Fibroblast of lung (primary cell): ENCODE data around the gene HAPLN3. TPM values are rescaled to one million over a fixed set of nuclear protein-coding genes. Genes with fewer than 3 reads are reported as not detected.

Source experiments
- DNase-seq, 2 donors: peaks; one replicate each; pipeline versions ENCODE4 v3.0.0 to v3.0.0-alpha.2; 2010; ENCODE audit warnings: low read depth in 2 of 2
- H2AFZ ChIP-seq: 2 replicates; pipeline ENCODE4 v1.5.1; 2012; ENCODE audit warnings: low read length, control low read depth, inconsistent platforms
- H3K27ac ChIP-seq: 2 replicates; pipeline ENCODE4 v1.5.1; 2011; ENCODE audit warnings: low read length, control low read depth; ENCODE audit not compliant: insufficient read depth
- H3K27me3 ChIP-seq: 2 replicates; pipeline ENCODE4 v1.5.1; 2011; ENCODE audit warnings: mild to moderate bottlenecking, low read length; ENCODE audit not compliant: control insufficient read depth, insufficient read depth
- H3K36me3 ChIP-seq: 2 replicates; pipeline ENCODE4 v1.5.1; 2011; ENCODE audit warnings: low read length; ENCODE audit not compliant: control insufficient read depth, insufficient read depth
- H3K4me1 ChIP-seq: 2 replicates; pipeline ENCODE4 v1.5.1; 2011; ENCODE audit warnings: low read length; ENCODE audit not compliant: control insufficient read depth, insufficient read depth; ENCODE audit errors: extremely low read depth
- H3K4me2 ChIP-seq: 2 replicates; pipeline ENCODE4 v1.5.1; 2011; ENCODE audit warnings: low read length, control low read depth; ENCODE audit not compliant: insufficient read depth; ENCODE audit errors: extremely low read depth
- H3K4me3 ChIP-seq, 4 experiments: fragments of 200-600 bp in 1 of 4; sonication (generic) in 1 of 4; replicated peaks in 1 of 4; 2 replicates each; pipeline ENCODE4 v1.5.1; 2011 to 2016; ENCODE audit warnings: low read length in 4 of 4, low read depth in 3 of 4, mild to moderate bottlenecking in 3 of 4, control low read depth in 2 of 4, inconsistent platforms in 1 of 4, mixed read lengths in 1 of 4; ENCODE audit not compliant: insufficient read depth in 1 of 4; ENCODE audit errors: control extremely low read depth in 1 of 4
- H3K79me2 ChIP-seq: 2 replicates; pipeline ENCODE4 v1.5.1; 2012; ENCODE audit warnings: mild to moderate bottlenecking, low read length, inconsistent platforms; ENCODE audit not compliant: control insufficient read depth, insufficient read depth
- H3K9ac ChIP-seq: 2 replicates; pipeline ENCODE4 v1.5.1; 2011; ENCODE audit warnings: mild to moderate bottlenecking, low read length, control low read depth; ENCODE audit not compliant: insufficient read depth
- H3K9me3 ChIP-seq: 2 replicates; pipeline ENCODE4 v1.5.1; 2012; ENCODE audit warnings: low read depth, low read length; ENCODE audit not compliant: control insufficient read depth, insufficient read depth
- H4K20me1 ChIP-seq: 2 replicates; pipeline ENCODE4 v1.5.1; 2011; ENCODE audit warnings: low read length; ENCODE audit not compliant: control insufficient read depth, insufficient read depth; ENCODE audit errors: extremely low read depth
- EZH2 ChIP-seq: IDR thresholded peaks from 2 replicates; pipeline ENCODE4 v1.5.1; 2012; ENCODE audit warnings: low read length, control low read depth, mild to moderate bottlenecking; ENCODE audit errors: missing control alignments
- polyA plus RNA-seq, 2 donors: library from polyadenylated mRNA; depleted of rRNA in 1 of 2; stranded (reverse) in 1 of 2; unstranded in 1 of 2; fragments of >200 nt; gene quantifications; 2 replicates each; pipeline ENCODE4 v1.2.1, GENCODE V29; 2011 to 2012; ENCODE audit warnings: missing spikeins in 1 of 2
- total RNA-seq: library from RNA; depleted of rRNA; stranded (reverse); fragments of >200 nt; gene quantifications from 2 replicates; pipeline ENCODE4 v1.2.1, GENCODE V29; 2014
- TF ChIP-seq, protein P1 (sequence below), 2 donors: IDR thresholded peaks in 1 of 2; conservative IDR thresholded peaks in 1 of 2; 1 replicate in 1 of 2; 2 replicates in 1 of 2; pipeline ENCODE4 v1.5.1; 2011 to 2012; ENCODE audit warnings: low read length in 2 of 2, control low read depth in 1 of 2, inconsistent platforms in 1 of 2, low read depth in 1 of 2, mild to moderate bottlenecking in 1 of 2

HAPLN3 gene
- total and polyA plus RNA-seq, 2 donors (not counting 1 experiment from before 2014, with no cell fraction given): 3.1 to 4.3 TPM

DNA sequence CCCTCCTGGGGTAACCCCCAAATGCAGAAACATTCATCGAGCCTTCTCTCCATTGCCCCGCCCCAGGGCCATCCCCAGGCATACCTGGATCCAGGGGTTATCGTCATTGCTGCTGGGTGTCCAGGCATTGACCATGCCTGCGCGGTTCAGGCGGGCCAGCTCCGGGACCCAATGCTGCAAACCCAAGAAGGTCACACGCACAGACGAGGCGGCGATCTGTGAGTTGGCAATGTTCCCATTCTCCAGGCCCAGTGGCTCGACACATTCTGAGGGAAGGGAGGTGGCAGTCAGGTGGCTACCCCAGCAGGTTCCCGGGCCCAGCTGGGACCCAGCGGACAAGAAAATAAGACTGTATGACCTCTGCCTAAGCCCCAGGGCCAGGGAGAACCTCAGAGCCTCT, 11.8 kb upstream of the HAPLN3 start:
- H3K4me1 ChIP-seq: peaks cover 7% of the 10 kb centered on the region
- no peak overlapping the region for H2AFZ ChIP-seq
- H3K79me2 ChIP-seq: peaks cover 5% of the 10 kb centered on the region
- H3K4me2 ChIP-seq: no peak overlapping the region
- H3K27ac ChIP-seq: no peak overlapping the region
- H3K4me3 ChIP-seq: no peak overlapping the region
- H3K9ac ChIP-seq: no peak overlapping the region
- no peak for DNase-seq
- H4K20me1 ChIP-seq: no peaks in the 10 kb centered on the region
- H3K9me3 ChIP-seq: no peaks in the 10 kb centered on the region
- peaks cover 9% of the 10 kb centered on the region for H3K36me3 ChIP-seq
- no peaks in the 10 kb centered on the region for H3K27me3 ChIP-seq
- TF ChIP-seq, protein P1, sequence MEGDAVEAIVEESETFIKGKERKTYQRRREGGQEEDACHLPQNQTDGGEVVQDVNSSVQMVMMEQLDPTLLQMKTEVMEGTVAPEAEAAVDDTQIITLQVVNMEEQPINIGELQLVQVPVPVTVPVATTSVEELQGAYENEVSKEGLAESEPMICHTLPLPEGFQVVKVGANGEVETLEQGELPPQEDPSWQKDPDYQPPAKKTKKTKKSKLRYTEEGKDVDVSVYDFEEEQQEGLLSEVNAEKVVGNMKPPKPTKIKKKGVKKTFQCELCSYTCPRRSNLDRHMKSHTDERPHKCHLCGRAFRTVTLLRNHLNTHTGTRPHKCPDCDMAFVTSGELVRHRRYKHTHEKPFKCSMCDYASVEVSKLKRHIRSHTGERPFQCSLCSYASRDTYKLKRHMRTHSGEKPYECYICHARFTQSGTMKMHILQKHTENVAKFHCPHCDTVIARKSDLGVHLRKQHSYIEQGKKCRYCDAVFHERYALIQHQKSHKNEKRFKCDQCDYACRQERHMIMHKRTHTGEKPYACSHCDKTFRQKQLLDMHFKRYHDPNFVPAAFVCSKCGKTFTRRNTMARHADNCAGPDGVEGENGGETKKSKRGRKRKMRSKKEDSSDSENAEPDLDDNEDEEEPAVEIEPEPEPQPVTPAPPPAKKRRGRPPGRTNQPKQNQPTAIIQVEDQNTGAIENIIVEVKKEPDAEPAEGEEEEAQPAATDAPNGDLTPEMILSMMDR (conservative IDR thresholded peaks at IDR 0.05 in 1 of 2, IDR thresholded peaks at IDR 0.05 in 1 of 2; ENCODE audit: low read depth in 1 of 2, low read length in 2 of 2): no peak
- no peak for TF ChIP-seq EZH2

DNA sequence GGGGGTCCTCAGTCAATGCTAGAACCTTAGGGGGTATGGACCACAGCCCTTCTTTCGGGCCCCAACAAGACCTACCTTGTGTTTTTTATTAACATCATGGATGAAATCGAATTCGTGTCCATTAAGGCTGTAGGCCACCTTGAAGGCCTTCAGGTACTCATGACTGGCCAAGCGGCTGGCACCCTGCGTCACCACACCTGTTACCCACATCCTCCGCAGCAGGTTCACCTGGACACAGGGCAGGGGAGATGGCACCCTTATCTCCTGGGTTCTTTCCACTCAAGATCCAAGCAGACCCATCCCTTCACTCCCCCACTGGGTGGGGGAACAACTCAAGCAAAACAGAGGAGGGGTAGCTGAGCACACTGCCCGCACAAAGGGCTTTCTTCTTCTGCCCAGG, 11.2 kb upstream of the HAPLN3 start:
- Histone ChIP-seq H3K4me2 (no peak overlapping the region), H2AFZ (no peak overlapping the region), H3K4me3 (no peak overlapping the region), H3K27ac (no peak overlapping the region), H3K36me3 (peaks cover 13% of the 10 kb centered on the region), H3K79me2 (no peaks in the 10 kb centered on the region), H3K27me3 (no peaks in the 10 kb centered on the region), H4K20me1 (no peaks in the 10 kb centered on the region), H3K9ac (no peak overlapping the region), H3K9me3 (no peaks in the 10 kb centered on the region), H3K4me1 (peaks cover 2% of the 10 kb centered on the region)
- TF ChIP-seq, protein P1 (conservative IDR thresholded peaks at IDR 0.05 in 1 of 2, IDR thresholded peaks at IDR 0.05 in 1 of 2; ENCODE audit: low read depth in 1 of 2, low read length in 2 of 2): no peak
- TF ChIP-seq EZH2: no peak
- DNase-seq: no peak

DNA sequence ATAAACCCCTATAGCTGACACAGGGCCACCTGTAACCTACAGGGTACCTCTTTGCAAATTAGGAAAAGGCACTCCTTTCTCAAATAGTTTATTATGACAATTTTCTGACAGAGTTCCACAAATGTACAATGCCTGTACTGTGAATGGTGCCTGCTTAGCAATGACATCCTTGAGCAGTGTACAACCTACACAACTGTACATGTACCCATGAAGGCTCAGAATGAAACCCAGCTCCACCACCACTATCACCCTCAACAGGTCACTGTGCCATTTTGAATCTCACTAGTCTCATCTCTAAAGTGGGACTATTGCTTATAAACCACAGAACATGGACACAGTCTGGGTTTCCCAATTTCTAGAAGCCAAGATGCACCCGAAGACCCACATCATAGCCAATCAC, 10.8 kb upstream of the HAPLN3 start:
- no peaks in the 10 kb centered on the region for H3K9me3 ChIP-seq
- peaks cover 2% of the 10 kb centered on the region for H3K4me1 ChIP-seq
- no peak overlapping the region for H3K9ac ChIP-seq
- H3K79me2 ChIP-seq: no peaks in the 10 kb centered on the region
- no peak overlapping the region for H3K27ac ChIP-seq
- H3K36me3 ChIP-seq: peaks cover 15% of the 10 kb centered on the region
- H3K4me3 ChIP-seq: no peak overlapping the region
- DNase-seq: no peak
- H3K4me2 ChIP-seq: no peak overlapping the region
- H3K27me3 ChIP-seq: no peaks in the 10 kb centered on the region
- H4K20me1 ChIP-seq: no peaks in the 10 kb centered on the region
- TF ChIP-seq, protein P1 (conservative IDR thresholded peaks at IDR 0.05 in 1 of 2, IDR thresholded peaks at IDR 0.05 in 1 of 2; ENCODE audit: low read depth in 1 of 2, low read length in 2 of 2): no peak
- no peak for TF ChIP-seq EZH2
- H2AFZ ChIP-seq: no peak overlapping the region
